Uterus (tissue), 4 donors: Measurements from ENCODE around the gene DDX53. TPM values are rescaled to one million over a fixed set of nuclear protein-coding genes. Genes with fewer than 3 reads are reported as not detected.

Experiments used
- DNase-seq, 2 donors: peaks; one replicate each; pipeline ENCODE4 v3.0.0-alpha.2; 2019 to 2020
- H3K27ac ChIP-seq, 2 donors: fragments of 200-600 bp; sonication (generic); 1 replicate in 1 of 2; 2 replicates in 1 of 2; pipeline ENCODE4 v1.5.1; 2016 to 2018
- H3K27me3 ChIP-seq, 2 donors: fragments of 200-600 bp; sonication (generic); one replicate each; pipeline ENCODE4 v1.5.1; 2018 to 2019; ENCODE audit warnings: control low read depth in 1 of 2
- H3K36me3 ChIP-seq, 2 donors: fragments of 200-600 bp; sonication (generic); one replicate each; pipeline ENCODE4 v1.5.1; 2019; ENCODE audit warnings: control low read depth in 1 of 2
- H3K4me1 ChIP-seq, 2 donors: fragments of 200-600 bp; sonication (generic); one replicate each; pipeline ENCODE4 v1.5.1; 2018 to 2019; ENCODE audit warnings: control low read depth in 1 of 2
- H3K4me3 ChIP-seq, 2 donors: fragments of 200-600 bp; sonication (generic); 1 replicate in 1 of 2; 2 replicates in 1 of 2; pipeline ENCODE4 v1.5.1; 2018 to 2019; ENCODE audit warnings: mild to moderate bottlenecking in 1 of 2
- H3K9me3 ChIP-seq, 2 donors: fragments of 200-600 bp; sonication (generic); one replicate each; pipeline ENCODE4 v1.5.1; 2019; ENCODE audit warnings: control low read depth in 1 of 2
- CTCF ChIP-seq, 4 experiments: fragments of 200-600 bp in 2 of 4; fragments of 450-650 bp in 2 of 4; sonication (generic) in 2 of 4; IDR thresholded peaks; one replicate each; pipeline ENCODE4 v1.5.1; 2016 to 2019; ENCODE audit warnings: antibody characterized with exemption in 4 of 4, mild to moderate bottlenecking in 2 of 4, moderate library complexity in 1 of 4
- POLR2A ChIP-seq, 2 donors: fragments of 450-650 bp; IDR thresholded peaks; one replicate each; pipeline ENCODE4 v1.6.1; 2016; ENCODE audit warnings: antibody characterized with exemption in 2 of 2, mild to moderate bottlenecking in 1 of 2, moderate library complexity in 1 of 2
- intact Hi-C: fragments of 100-400 bp; cut with DNase I; formaldehyde crosslinking; loops from one replicate; pipeline ENCODE4 v1.15.1; 2023; ENCODE audit warnings: low total_unique reads
- total RNA-seq, 4 donors: library from RNA; depleted of rRNA in 3 of 4; stranded (reverse); fragments of >200 nt in 3 of 4; gene quantifications; one replicate each; pipeline versions ENCODE4 v1.1.0 to v1.2.4, GENCODE V29; 2014 to 2023
- donor health status: DM: yes; HTN: yes; CAD: no.

DDX53 gene
- total RNA-seq, 4 donors from 2014 or later: not detected

DNA sequence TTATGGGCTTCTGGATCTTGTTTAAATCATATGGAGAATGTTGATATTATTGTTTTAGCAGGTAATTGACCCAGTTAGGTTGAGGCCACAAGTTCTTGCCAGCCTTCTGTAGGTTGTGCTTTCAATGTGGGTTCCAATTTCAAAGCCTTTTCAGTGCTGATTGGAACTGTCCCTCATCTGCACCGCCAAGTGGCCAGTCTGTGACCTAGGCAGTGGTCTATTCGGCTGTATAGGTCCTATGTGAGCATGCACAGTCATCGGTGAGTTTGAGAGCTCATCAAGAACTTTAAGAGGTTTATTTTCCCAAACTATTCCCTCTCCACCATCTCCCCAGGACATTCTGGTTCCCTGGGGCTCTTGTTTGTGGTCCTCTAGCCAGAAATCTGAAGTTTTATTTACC lies 35.7 kb downstream of the DDX53 start:
- Histone ChIP-seq H3K4me3 (no peak overlapping the region), H3K27ac (no peak overlapping the region), H3K27me3 (no peaks in the 10 kb centered on the region), H3K4me1 (no peaks in the 10 kb centered on the region), H3K9me3 (no peaks in the 10 kb centered on the region), H3K36me3 (no peaks in the 10 kb centered on the region)
- intact Hi-C loops: no loop called here
- no peak for DNase-seq
- no peak for TF ChIP-seq POLR2A (IDR thresholded peaks at IDR 0.05)

- no peak for DNase-seq
- intact Hi-C loops: no loop called here
- H3K27me3 ChIP-seq: no peaks in the 10 kb centered on the region
- H3K9me3 ChIP-seq: no peaks in the 10 kb centered on the region
- no peaks in the 10 kb centered on the region for H3K36me3 ChIP-seq
- TF ChIP-seq CTCF (IDR thresholded peaks at IDR 0.05) (no peak), POLR2A (IDR thresholded peaks at IDR 0.05) (no peak)
- no peaks in the 10 kb centered on the region for H3K4me1 ChIP-seq
- no peak overlapping the region for H3K27ac ChIP-seq
- H3K4me3 ChIP-seq: no peak overlapping the region
Observed at GRCh38 chrX:23046443-23046842, 46.7 kb downstream of the DDX53 start.

- TF ChIP-seq CTCF (IDR thresholded peaks at IDR 0.05) (no peak), POLR2A (IDR thresholded peaks at IDR 0.05) (no peak)
Observed at GRCh38 chrX:23048806-23049573, 49.2 kb downstream of the DDX53 start.

GRCh38 chrX:23052324-23052723 lies 52.6 kb downstream of the DDX53 start:
- Histone ChIP-seq H3K4me1 (no peaks in the 10 kb centered on the region), H3K27me3 (no peaks in the 10 kb centered on the region), H3K36me3 (no peaks in the 10 kb centered on the region), H3K27ac (no peak overlapping the region), H3K4me3 (no peak overlapping the region), H3K9me3 (no peaks in the 10 kb centered on the region)
- intact Hi-C loops: no loop called here
- no peak for TF ChIP-seq CTCF (IDR thresholded peaks at IDR 0.05)
- no peak for TF ChIP-seq POLR2A (IDR thresholded peaks at IDR 0.05)
- DNase-seq: no peak

More at GRCh38 chrX:23048806-23049573, 49.2 kb downstream of the DDX53 start:
- H3K27me3 ChIP-seq: no peaks in the 10 kb centered on the region
- intact Hi-C loops: no loop called here
- H3K9me3 ChIP-seq: no peaks in the 10 kb centered on the region
- H3K27ac ChIP-seq: no peak overlapping the region
- no peak for DNase-seq
- H3K4me1 ChIP-seq: no peaks in the 10 kb centered on the region
- H3K4me3 ChIP-seq: no peak overlapping the region
- no peaks in the 10 kb centered on the region for H3K36me3 ChIP-seq
